Measurements from ENCODE around the gene METAP1D.

Gene METAP1D

GRCh38 chr2:172102391-172103359 lies 102.9 kb downstream of the METAP1D start, which contains the start of gene DLX2:
TSS of gene DLX2 (minus strand) at chr2:172102900. CDS start at chr2:172102538, 362 bp downstream.
- Histone ChIP-seq H3K4me1 (ENCODE audit: insufficient read depth, low read length) (peaks cover 5% of the 10 kb centered on the region; the same call in 1 of the 2 replicates), H3K36me3 (ENCODE audit: insufficient read depth, low read depth, low read length) (no peaks in the 10 kb centered on the region), H3K9ac (ENCODE audit: low read depth, low read length) (no peak within 1 kb of the TSS), H3K9me3 (ENCODE audit: insufficient read depth, low read depth, low read length) (peaks cover 4% of the 10 kb centered on the region; the same call in 1 of the 2 replicates), H3K4me3 (ENCODE audit: low read length) (peak within 1 kb of the TSS; percentile 67), H3K27ac (ENCODE audit: low read length) (no peak within 1 kb of the TSS), H3K27me3 (ENCODE audit: insufficient read depth, low read length) (peaks cover 98% of the 10 kb centered on the region)

GRCh38 chr2:172103471-172104272 lies 103.9 kb downstream of the METAP1D start:
- Histone ChIP-seq H3K4me1 (ENCODE audit: insufficient read depth, low read length) (peaks cover 5% of the 10 kb centered on the region; the same call in 1 of the 2 replicates), H3K36me3 (ENCODE audit: insufficient read depth, low read depth, low read length) (no peaks in the 10 kb centered on the region), H3K9ac (ENCODE audit: low read depth, low read length) (no peak overlapping the region), H3K27ac (ENCODE audit: low read length) (no peak overlapping the region), H3K9me3 (ENCODE audit: insufficient read depth, low read depth, low read length) (no peaks in the 10 kb centered on the region), H3K27me3 (ENCODE audit: insufficient read depth, low read length) (peaks cover 98% of the 10 kb centered on the region), H3K4me3 (ENCODE audit: low read length) (peak overlapping the region; percentile 67; the same call in 1 of the 2 replicates)

GRCh38 chr2:172105471-172106107 lies 105.8 kb downstream of the METAP1D start:
- Histone ChIP-seq H3K27ac (ENCODE audit: low read length) (no peak overlapping the region), H3K9me3 (ENCODE audit: insufficient read depth, low read depth, low read length) (no peaks in the 10 kb centered on the region), H3K4me1 (ENCODE audit: insufficient read depth, low read length) (peaks cover 5% of the 10 kb centered on the region; the same call in 1 of the 2 replicates), H3K4me3 (ENCODE audit: low read length) (peak overlapping the region; percentile 69), H3K9ac (ENCODE audit: low read depth, low read length) (no peak overlapping the region), H3K36me3 (ENCODE audit: insufficient read depth, low read depth, low read length) (no peaks in the 10 kb centered on the region), H3K27me3 (ENCODE audit: insufficient read depth, low read length) (peaks cover 96% of the 10 kb centered on the region)

GRCh38 chr2:172106108-172106961 lies 106.6 kb downstream of the METAP1D start:
- no peaks in the 10 kb centered on the region for H3K9me3 ChIP-seq (ENCODE audit: insufficient read depth, low read depth, low read length)
- no peak overlapping the region for H3K27ac ChIP-seq (ENCODE audit: low read length)
- peak overlapping the region; percentile 69 for H3K4me3 ChIP-seq (ENCODE audit: low read length)
- peaks cover 5% of the 10 kb centered on the region; the same call in 1 of the 2 replicates for H3K4me1 ChIP-seq (ENCODE audit: insufficient read depth, low read length)
- H3K27me3 ChIP-seq (ENCODE audit: insufficient read depth, low read length): peaks cover 88% of the 10 kb centered on the region
- H3K36me3 ChIP-seq (ENCODE audit: insufficient read depth, low read depth, low read length): no peaks in the 10 kb centered on the region
- no peak overlapping the region for H3K9ac ChIP-seq (ENCODE audit: low read depth, low read length)

- peaks cover 5% of the 10 kb centered on the region; the same call in 1 of the 2 replicates for H3K4me1 ChIP-seq (ENCODE audit: insufficient read depth, low read length)
- H3K4me3 ChIP-seq (ENCODE audit: low read length): no peak overlapping the region
- no peak overlapping the region for H3K9ac ChIP-seq (ENCODE audit: low read depth, low read length)
- peaks cover 74% of the 10 kb centered on the region for H3K27me3 ChIP-seq (ENCODE audit: insufficient read depth, low read length)
- no peaks in the 10 kb centered on the region for H3K9me3 ChIP-seq (ENCODE audit: insufficient read depth, low read depth, low read length)
- H3K27ac ChIP-seq (ENCODE audit: low read length): no peak overlapping the region
- no peaks in the 10 kb centered on the region for H3K36me3 ChIP-seq (ENCODE audit: insufficient read depth, low read depth, low read length)
Measured at GRCh38 chr2:172107690-172108586, 108.2 kb downstream of the METAP1D start.

GRCh38 chr2:172108587-172108930 lies 108.8 kb downstream of the METAP1D start:
- H3K9me3 ChIP-seq (ENCODE audit: insufficient read depth, low read depth, low read length): no peaks in the 10 kb centered on the region
- no peaks in the 10 kb centered on the region for H3K36me3 ChIP-seq (ENCODE audit: insufficient read depth, low read depth, low read length)
- H3K27ac ChIP-seq (ENCODE audit: low read length): no peak overlapping the region
- H3K4me1 ChIP-seq (ENCODE audit: insufficient read depth, low read length): no peaks in the 10 kb centered on the region; the same call in 1 of the 2 replicates
- H3K9ac ChIP-seq (ENCODE audit: low read depth, low read length): no peak overlapping the region
- H3K27me3 ChIP-seq (ENCODE audit: insufficient read depth, low read length): peaks cover 68% of the 10 kb centered on the region
- no peak overlapping the region for H3K4me3 ChIP-seq (ENCODE audit: low read length)

GRCh38 chr2:172109256-172109987 lies 109.7 kb downstream of the METAP1D start:
- Histone ChIP-seq H3K27me3 (ENCODE audit: insufficient read depth, low read length) (peaks cover 59% of the 10 kb centered on the region), H3K4me3 (ENCODE audit: low read length) (no peak overlapping the region), H3K9ac (ENCODE audit: low read depth, low read length) (no peak overlapping the region), H3K9me3 (ENCODE audit: insufficient read depth, low read depth, low read length) (no peaks in the 10 kb centered on the region), H3K36me3 (ENCODE audit: insufficient read depth, low read depth, low read length) (no peaks in the 10 kb centered on the region), H3K27ac (ENCODE audit: low read length) (no peak overlapping the region), H3K4me1 (ENCODE audit: insufficient read depth, low read length) (no peaks in the 10 kb centered on the region)

GRCh38 chr2:172109988-172110811 lies 110.4 kb downstream of the METAP1D start:
- Histone ChIP-seq H3K4me3 (ENCODE audit: low read length) (peak overlapping the region; percentile 16; the same call in 1 of the 2 replicates), H3K9me3 (ENCODE audit: insufficient read depth, low read depth, low read length) (no peaks in the 10 kb centered on the region), H3K4me1 (ENCODE audit: insufficient read depth, low read length) (no peaks in the 10 kb centered on the region), H3K9ac (ENCODE audit: low read depth, low read length) (no peak overlapping the region), H3K27me3 (ENCODE audit: insufficient read depth, low read length) (peaks cover 51% of the 10 kb centered on the region), H3K27ac (ENCODE audit: low read length) (no peak overlapping the region), H3K36me3 (ENCODE audit: insufficient read depth, low read depth, low read length) (no peaks in the 10 kb centered on the region)

- Histone ChIP-seq H3K9me3 (ENCODE audit: insufficient read depth, low read depth, low read length) (no peaks in the 10 kb centered on the region), H3K27me3 (ENCODE audit: insufficient read depth, low read length) (peaks cover 17% of the 10 kb centered on the region), H3K36me3 (ENCODE audit: insufficient read depth, low read depth, low read length) (no peaks in the 10 kb centered on the region), H3K27ac (ENCODE audit: low read length) (no peak overlapping the region), H3K4me1 (ENCODE audit: insufficient read depth, low read length) (no peaks in the 10 kb centered on the region), H3K9ac (ENCODE audit: low read depth, low read length) (no peak overlapping the region), H3K4me3 (ENCODE audit: low read length) (no peak overlapping the region)
Measured at GRCh38 chr2:172113617-172114016, 113.9 kb downstream of the METAP1D start.
